HG03045 (cell line): Measurements from ENCODE around the gene MED20.
A peak's percentile ranks its signal among the peaks of the same experiment; 100 is the strongest.
"Not testable (repeated sequence)": the region's sequence is repeated elsewhere in the genome, so short reads cannot be mapped to it uniquely, and the experiment has no call there.

Experiments used
- ATAC-seq: cut with Tn5 transposase; IDR thresholded peaks from one replicate; pipeline ENCODE4 v1.9.1; 2021; ENCODE audit warnings: mild to moderate bottlenecking, moderate library complexity; ENCODE audit not compliant: unreplicated experiment

MED20 gene, protein sequence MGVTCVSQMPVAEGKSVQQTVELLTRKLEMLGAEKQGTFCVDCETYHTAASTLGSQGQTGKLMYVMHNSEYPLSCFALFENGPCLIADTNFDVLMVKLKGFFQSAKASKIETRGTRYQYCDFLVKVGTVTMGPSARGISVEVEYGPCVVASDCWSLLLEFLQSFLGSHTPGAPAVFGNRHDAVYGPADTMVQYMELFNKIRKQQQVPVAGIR

DNA sequence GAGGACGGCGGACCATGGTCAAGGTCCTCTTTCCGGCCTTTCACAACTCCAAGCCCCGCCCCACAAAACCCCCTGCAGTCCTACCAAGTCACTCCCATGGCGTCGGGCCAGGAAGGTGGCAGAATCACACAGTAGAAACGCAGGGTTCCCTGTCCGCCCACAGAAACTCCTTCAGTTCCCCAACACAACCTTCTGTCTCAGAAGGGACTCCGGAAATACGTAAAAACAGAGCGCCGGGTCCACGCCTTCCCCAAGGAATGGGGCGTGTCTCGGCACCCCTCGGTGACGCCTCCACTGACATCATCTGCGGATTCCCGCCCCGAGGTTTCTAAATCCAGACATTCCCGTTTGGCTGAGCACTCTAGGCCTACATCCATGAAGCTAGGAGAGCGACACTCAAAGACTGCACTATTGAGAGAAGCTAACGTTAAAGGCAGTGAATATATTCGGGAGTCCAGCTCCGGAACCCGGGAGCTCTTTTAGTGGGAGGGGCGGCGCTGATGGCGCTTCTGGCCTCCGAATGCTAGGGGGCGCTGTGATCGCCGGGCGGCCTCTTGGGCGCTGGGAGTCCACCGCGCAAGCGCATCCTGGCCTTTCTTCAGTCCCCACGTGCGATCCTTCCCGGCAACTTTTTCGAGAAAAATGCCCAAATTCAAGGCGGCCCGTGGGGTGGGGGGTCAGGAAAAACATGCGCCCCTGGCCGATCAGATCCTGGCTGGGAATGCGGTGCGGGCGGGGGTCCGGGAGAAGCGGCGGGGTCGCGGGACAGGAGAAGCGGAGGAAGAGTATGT lies at the start of gene MED20, which contains the start of gene BYSL:
Gene MED20, minus strand, starts transcription at position 219 of the 791 bp plus-strand sequence. Its CDS starts 121 bp downstream, at position 98.
Gene BYSL, plus strand, starts transcription at position 579 of the 791 bp plus-strand sequence. Its CDS starts 64 bp downstream, at position 643.
- ATAC-seq: peak; percentile 93

DNA sequence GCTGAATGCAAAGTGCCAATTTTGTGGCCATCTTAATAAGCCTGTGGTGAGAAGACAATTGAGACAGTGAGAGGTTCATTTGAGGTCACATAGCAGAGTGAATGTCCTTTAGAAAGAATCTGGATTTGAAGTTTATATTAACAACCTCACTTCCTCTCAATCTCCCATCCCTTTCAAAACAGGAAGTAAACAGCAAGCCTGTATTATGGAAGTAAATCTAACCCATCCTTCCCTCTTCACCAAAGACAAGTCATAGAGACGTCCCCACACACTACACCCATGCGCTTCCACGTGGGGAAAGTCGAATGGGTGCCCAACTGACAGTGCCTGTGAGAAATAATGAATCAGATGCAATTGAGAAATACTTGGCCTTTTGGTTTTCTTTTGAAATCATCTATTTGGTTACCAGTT lies 49.5 kb upstream of the MED20 start:
- ATAC-seq: no peak

DNA sequence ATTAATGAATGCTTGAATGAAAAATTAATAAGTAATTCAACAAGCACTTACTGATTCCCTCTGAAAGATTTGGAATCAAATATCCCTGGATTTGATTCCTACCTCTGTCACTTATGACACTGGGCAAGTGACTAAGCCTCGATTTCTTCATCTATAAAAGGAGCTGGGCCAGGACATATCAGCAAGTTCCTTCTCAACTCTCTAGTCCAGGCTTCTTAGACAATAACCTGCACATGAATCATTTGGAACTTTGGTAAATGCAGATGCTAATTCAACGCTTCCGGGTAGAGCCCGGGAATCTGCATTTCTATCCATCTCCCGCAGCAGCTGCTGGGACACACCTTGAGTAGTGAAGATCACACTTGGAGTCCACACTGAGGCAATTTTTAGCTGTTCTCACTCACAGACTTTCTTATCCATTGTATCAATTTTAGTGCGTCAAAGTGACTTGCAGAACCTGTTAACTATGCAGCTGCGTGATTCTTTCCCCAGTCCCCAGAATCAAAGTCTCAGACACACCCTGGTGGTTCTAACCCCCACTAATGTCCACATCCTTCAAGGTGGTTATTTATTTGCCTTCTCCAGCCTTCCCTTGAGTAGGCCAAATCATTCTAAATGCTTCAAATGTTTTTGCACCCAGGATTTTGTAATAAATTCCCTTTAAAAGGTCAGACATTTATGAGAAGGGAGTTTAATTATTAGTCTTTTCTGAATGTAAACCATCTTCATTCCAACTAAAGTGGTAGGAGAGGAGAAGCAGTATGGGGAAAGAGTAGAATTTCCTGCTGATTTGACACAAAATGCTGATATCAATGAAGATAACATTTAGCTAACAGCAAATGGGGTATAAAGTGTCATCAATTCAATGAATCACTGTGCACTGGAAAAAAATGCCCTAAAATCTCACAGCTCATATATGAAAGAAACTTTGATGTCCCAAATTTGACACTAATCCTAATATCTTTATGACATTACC lies 46.7 kb upstream of the MED20 start:
- no peak for ATAC-seq

DNA sequence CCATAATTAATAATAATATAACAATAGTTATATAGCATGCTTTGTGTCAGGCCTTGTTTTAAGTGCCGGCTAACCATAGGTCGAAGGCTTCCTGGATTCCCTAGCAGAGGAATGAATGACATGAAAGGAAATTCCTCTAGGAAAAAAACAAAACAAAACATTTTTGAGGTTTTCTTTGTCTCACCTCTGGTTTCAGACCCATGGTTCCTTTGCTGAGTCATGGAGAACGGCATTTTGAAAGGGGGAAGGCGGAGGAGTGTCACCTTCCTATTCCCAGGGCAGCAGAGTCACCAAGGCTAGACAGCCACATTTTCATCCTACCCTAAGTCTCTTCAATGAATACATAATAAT lies 46.0 kb upstream of the MED20 start:
- ATAC-seq: no peak

DNA sequence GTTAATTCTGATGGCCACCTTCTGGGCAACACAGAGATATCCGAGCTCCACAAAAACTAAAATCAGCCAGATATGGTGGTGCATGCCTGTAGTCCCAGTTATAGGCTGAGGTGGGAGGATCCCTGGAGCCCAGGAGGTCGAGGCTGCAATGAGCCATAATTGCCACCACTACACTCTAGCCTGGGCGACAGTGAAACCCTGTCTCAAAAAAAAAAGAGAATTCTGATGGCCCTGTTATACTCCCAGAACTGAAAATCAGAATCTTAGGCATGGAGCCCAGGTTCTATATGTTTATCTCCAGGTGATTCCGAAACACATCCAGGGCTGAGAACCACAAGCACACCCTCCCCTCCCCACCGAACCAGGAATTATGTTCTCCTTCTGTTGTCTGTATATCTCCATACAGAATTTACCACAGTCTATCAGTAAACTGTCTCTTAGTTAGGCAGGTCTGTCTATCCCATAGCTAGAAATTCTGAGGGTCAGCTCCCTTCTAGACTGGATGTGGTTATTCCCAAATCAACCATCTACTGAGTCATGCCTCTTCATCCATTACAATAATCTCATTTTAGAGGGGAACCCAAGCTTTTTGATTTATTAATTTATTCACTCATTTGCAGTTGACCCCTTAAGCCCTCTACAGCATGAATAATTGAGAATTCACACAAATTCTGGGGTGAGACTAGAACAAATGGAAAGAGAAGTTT lies 45.4 kb upstream of the MED20 start:
- no peak for ATAC-seq

DNA sequence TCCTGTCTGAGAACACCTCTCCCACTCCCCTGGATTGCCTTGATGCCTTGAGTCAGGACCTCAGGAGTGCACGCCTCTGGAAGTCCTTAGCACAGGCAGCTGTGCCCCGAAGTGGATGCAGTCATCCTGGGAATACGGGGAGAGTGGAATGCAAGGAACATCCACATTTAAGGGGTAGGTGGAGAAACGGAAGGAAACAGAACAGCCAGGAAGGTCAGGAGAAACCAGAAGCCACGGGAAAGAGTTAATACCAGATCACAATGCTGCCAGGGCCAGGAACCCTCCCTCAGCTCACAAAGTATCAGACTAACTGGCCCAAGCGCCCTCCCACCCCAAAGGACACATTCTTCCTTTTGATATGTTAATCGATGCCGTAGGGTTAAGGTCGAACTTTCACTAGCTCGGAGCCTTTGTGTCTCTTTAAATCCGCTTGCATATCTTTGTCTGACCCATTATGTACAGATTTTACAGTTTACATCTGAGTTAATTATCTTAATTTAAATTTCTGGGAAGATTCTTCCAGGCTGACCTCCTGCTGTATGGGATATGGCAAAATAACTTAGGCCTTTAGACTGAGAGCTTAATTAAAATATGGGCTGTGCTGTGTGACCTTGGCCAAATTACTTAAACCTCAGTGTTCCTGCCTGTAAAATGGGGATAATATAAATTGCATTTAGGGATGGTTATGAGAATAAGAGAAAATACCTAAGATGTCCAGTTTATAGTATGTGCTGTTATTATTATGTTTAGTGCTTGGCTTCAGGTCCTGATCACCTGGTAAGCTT lies 44.7 kb upstream of the MED20 start:
- ATAC-seq: no peak

DNA sequence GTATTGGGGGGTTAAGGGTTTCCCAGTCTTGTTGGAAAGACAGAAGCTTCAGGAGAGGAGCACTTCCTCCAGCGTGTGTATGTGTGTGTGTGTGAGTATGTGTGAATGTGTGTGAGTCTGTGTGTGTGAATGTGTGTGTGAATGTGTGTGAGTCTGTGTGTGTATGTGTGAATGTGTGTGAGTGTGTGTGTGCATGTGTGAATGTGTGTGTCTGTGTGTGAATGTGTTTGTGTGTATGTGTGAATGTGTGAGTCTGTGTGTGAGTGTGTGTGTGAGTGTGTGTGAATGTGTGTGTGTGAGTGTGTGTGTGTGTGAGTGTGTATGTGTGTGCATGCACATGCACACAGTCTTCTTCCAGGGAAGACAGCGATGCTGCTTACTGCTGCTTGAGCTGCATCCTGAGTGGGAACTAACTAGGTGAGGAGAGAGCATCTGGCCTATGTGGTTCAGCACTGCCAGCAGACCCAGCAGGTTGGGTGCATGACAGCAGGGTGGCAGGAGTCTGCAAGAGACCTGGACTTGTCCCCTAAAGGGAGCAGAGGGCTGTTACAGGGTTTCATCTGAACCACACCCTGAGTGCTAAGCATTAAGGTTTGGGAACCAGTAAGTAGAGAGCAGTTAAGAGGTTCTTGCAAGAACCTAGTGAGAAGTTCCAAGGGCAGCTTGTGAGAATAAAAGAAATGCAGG lies 43.4 kb upstream of the MED20 start:
- no peak for ATAC-seq

DNA sequence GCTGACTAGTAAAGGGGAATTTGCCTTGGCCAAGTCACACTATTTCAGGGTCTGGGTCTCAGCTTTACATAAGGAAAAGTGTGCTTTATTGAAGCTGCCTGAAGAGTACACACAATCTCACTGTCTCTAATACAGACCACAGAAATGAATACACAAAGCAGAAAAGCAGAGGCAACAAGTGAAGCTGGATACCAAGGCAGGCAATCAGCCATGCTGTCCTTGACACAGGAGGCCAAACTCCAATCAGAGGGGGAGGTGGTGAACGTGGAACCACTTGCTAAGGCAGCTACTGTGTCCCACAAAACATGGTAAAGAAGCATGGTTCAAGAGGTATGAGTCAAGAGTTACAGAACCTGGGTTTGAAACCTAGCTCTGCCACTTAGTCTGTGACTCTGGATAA lies 42.4 kb upstream of the MED20 start:
- ATAC-seq: no peak

DNA sequence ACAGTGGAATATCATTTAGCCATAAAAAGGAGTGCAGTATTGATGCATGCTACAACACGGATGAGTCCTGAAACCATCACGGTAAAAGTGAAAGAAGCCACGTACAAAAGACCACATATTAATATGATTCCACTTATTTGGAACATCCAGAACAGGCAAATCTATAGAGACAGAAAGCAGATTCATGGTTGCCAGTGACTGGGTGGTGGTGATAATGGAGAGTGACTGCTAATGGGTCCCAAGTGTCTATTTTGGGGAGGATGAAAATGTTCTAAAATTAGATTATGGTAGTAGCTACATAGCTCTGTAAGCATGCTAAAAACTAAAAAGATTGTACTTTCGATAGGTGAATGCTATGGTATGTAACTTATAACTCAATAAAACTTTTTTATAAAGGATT lies 39.1 kb upstream of the MED20 start:
- no peak for ATAC-seq

DNA sequence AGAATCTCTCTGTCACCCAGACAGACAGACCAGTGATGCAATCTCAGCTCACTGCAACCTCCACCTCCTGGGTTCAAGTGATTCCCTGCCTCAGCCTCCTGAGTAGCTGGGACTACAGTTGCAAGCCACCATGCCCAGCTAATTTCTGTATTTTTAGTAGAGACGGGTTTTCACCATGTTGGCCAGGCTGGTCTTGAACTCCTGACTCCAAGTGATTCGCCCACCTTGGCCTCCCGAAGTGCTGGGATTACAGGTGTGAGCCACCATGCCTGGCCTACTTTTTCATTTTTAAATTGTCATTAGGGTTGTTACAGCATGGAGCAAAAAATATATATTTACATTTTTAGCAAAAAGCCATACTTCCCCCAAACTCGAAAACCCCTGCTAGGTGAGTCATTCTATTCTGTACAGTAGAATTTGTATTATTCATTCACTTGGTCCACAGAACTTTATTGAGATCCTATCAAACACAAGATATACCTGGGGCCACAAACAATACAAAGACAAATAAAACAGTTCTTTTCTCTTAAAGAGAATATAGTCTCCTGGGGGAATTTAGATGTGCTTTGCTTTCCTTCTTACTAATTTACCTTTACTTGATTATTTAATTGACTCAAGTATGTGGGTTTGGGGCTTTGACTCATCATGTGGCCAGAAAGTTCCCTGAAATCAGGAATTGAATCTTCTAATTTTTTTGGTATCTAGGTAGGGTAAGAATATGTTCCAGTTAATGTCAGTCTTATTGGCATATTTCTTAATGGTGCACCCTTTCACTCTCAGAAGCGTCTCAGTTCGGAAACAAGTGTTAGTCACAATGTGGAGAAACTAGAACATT lies 37.3 kb upstream of the MED20 start:
- ATAC-seq: no peak

DNA sequence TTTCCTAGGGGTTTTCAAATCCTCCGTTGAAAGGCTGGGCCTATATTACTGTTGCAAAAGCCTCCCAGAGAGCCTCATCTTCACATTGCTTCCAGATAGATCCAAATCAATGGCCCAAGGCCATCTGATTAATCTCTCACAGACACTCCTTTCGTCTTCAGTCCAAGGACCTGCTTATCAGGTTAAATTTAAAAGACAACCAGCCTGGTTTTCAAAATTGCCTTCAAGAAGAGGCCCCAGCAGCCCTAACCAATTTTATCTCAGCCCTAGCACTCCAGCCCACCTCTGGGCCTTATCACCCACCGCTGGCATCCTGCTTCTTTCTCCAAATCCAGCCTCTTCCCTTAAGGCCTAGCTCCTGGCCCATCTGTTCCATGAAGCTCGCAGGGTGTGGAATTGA lies 36.2 kb upstream of the MED20 start:
- no peak for ATAC-seq

DNA sequence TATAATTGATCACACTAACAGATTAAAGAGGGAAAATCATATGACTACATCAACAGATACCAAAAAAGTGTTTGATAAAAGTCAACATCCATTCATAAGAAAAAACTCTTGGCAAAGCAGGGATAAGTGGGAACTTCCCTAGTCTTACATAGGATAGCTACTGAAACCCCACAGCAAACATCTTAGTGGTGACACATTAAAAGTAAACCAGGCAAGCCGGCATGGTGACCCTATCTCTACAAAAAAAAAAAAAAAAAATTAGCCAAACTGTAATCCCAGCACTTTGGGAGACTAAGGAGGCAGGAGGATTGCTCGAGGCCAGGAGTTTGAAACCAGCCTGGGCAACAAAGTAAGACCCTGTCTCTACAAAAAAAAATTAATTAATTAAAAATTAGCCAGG lies 34.5 kb upstream of the MED20 start:
- no peak for ATAC-seq

DNA sequence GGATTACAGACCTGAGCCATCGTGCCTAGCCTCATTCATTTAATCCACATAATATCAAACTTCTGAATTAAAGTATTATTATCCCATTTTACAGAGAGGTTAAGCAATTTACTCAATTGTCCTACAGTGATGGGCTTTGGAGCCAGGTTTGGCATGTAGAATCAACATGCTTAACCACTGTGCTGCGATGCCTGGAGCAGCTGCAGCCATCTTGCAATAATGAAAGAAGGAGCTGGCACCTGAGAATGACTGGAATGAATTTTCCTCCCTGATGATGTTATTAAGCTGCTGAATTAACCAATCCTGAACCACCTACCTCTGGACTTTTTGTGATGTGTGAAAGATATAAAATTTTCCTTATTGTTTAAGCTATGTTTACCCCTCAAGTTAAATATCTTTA lies 33.7 kb upstream of the MED20 start:
- ATAC-seq: no peak

DNA sequence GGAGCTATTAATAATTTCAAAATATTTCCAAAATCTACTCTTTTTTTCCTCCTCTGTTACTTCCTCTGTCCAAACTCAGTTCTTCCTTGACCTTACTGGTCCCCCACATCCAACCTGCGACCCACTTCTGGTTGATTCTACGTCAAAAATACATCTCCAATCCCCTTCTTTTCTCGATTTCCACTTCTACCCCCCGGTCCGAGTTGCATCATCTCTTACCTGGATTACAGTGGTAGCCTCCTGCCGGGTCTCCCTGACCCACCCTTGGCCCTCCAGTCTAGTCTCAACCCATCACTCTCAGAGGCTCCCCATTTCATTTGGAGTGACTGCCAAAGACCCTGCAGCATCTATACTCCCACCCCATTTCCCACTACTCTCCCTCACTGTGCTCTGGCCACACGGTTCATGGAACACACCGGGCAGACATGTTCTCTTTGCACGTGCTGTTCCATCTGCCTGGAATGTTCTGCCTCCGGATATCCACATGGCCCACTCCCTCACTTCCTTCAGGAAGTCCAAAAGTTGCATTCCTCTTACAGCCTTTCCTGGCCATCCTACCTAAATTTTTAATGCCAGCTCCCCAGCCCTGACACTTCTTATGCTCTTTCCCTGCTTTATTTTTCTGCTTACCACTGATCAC lies 26.8 kb upstream of the MED20 start:
- no peak for ATAC-seq

DNA sequence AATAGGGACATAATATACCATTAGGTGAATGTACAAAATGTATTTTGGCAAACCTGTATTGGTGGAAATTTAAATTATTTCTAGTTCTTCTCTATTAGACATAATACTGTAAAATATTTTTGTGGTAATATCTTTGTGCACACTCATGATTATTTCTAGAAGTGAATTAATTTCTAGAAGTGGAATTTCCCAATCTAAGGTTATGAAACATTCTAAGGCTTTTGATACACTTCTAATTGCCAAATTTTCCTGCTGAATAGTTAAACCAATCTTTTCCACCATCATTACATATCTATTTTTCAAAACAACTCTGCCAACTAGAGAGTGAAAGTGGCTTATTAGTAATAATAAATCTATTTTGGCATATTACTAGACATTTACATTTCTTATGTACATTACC lies 22.5 kb upstream of the MED20 start:
- ATAC-seq: no peak

DNA sequence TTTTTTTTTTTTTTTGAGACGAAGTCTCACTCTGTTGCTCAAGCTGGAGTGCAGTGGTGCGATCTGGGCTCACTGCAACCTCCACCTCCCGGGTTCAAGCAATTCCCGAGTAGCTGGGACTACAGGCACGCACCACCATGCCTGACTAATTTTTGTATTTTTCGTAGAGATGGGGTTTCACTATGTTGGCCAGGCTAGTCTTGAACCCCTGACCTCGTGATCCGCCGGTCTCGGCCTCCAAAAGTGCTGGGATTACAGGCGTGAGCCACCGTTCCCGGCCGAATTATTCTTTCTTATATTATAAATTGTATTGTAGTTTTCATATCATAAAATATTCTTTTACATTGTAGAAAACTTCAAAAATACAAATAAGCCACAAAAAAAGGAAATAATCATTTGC lies 21.9 kb upstream of the MED20 start:
- ATAC-seq: not testable (repeated sequence)

DNA sequence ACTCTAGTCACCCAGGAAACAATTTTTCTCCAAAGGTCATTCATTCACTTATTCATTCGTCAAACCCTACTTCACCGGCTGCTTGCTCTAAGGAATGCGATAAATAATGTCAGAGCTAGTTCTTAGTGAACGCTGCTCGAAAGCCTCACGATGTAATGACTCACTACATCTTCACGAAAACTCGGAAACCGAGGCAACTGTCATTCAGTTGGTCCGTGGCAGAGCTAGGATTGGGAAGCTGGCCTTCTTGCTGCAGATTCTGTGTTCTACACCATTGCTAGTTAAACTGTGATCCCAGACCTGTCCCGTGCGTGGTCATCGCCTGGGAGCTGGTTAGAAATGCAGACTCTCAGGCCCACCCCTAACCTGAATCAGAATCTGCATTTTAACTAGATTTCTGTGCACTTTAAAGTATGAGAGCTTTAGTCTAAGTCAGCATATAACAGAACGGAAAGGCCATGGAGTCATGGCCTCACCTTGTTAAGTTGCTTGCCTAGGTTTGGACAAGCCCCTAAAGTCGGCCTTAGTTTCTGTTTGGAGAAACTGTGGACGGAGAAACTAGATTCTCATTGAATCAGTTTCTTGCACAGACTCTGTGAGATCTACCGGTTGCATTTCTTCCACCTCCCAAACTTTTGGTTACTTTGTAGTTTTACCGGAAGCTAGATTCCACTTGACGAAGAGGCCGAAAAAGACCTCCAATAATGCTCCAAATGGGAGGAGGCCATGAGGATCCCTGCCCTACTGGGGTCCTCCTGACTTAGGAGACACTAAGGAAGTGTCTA lies 21.3 kb upstream of the MED20 start:
- ATAC-seq: no peak
